ENCODE data around the gene ATG2B. TPM values are rescaled to one million over a fixed set of nuclear protein-coding genes. Genes with fewer than 3 reads are reported as not detected.

Gene ATG2B
- total RNA-seq, 1 experiment from 2014 or later, result 19.4 TPM

DNA sequence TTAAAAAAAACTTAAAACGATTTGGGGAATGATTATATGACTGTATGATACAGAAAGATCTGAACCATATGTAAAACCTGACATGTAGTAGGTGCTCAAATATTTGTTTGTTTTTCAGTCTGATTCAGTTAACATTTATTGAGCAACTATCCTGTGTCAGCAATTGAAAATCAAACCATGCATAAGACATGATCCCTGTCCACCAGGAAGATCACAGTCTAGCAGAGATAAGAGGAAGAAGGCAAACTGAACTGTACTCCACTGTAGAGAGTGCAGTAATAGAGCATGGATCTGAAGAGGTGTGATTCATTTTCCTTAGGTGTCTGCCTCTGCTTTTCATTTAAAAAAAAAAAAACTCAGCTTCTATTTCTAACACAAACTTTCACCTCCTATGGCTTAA is 20.9 kb upstream of the ATG2B start:
- Histone ChIP-seq H3K4me1 (no peaks in the 10 kb centered on the region), H3K36me3 (ENCODE audit: control insufficient read depth, insufficient read depth, low read length) (peaks cover 1% of the 10 kb centered on the region; the same call in 1 of the 2 replicates), H3K4me3 (ENCODE audit: low read depth, low read length) (no peak overlapping the region), H3K27me3 (replicated peaks; ENCODE audit: control insufficient read depth, insufficient read depth, low read length) (no peaks in the 10 kb centered on the region), H3K9me3 (no peaks in the 10 kb centered on the region)
- Mint-ChIP-seq H3K36me3 (ENCODE audit: insufficient read depth, unreplicated experiment) (peaks cover 15% of the 10 kb centered on the region), H3K27ac (ENCODE audit: unreplicated experiment) (no peak overlapping the region), H3K4me1 (ENCODE audit: low read depth, unreplicated experiment) (no peaks in the 10 kb centered on the region), H3K4me3 (ENCODE audit: unreplicated experiment) (no peak overlapping the region), H3K27me3 (ENCODE audit: insufficient read depth, unreplicated experiment) (no peaks in the 10 kb centered on the region), H3K9me3 (ENCODE audit: unreplicated experiment) (no peaks in the 10 kb centered on the region)
- ChIA-PET POLR2A (no interaction called here), CTCF (interaction anchor here (0.6 kb wide), 1 partner anchor 782 kb away, joined by 3 read pairs; no protein-coding TSS in a partner anchor)
- TF ChIP-seq CTCF (IDR thresholded peaks at IDR 0.05; ENCODE audit: insufficient read depth in 1 of 2, low read depth in 1 of 2, low read length in 1 of 2, severe bottlenecking in 1 of 2, unreplicated experiment in 1 of 2), result no peak
- BruUV-seq (replicated peaks), result no TSS peak
- DNase-seq, result no peak
- intact Hi-C loops (cut with micrococcal nuclease; ENCODE audit: unreplicated experiment), result no loop called here

GRCh38 chr14:96383445-96383844 is 20.3 kb upstream of the ATG2B start:
- no TSS peak for BruUV-seq (replicated peaks)
- Mint-ChIP-seq H3K36me3 (ENCODE audit: insufficient read depth, unreplicated experiment) (peaks cover 15% of the 10 kb centered on the region), H3K9me3 (ENCODE audit: unreplicated experiment) (no peaks in the 10 kb centered on the region), H3K4me3 (ENCODE audit: unreplicated experiment) (no peak overlapping the region), H3K4me1 (ENCODE audit: low read depth, unreplicated experiment) (no peaks in the 10 kb centered on the region), H3K27me3 (ENCODE audit: insufficient read depth, unreplicated experiment) (no peaks in the 10 kb centered on the region), H3K27ac (ENCODE audit: unreplicated experiment) (no peak overlapping the region)
- Histone ChIP-seq H3K36me3 (ENCODE audit: control insufficient read depth, insufficient read depth, low read length) (peaks cover 1% of the 10 kb centered on the region; the same call in 1 of the 2 replicates), H3K4me1 (no peaks in the 10 kb centered on the region), H3K27me3 (replicated peaks; ENCODE audit: control insufficient read depth, insufficient read depth, low read length) (no peaks in the 10 kb centered on the region), H3K9me3 (no peaks in the 10 kb centered on the region), H3K4me3 (ENCODE audit: low read depth, low read length) (no peak overlapping the region)
- ChIA-PET POLR2A (no interaction called here), CTCF (no interaction called here)
- intact Hi-C loops (cut with micrococcal nuclease; ENCODE audit: unreplicated experiment), result no loop called here
- TF ChIP-seq CTCF (IDR thresholded peaks at IDR 0.05; ENCODE audit: insufficient read depth in 1 of 2, low read depth in 1 of 2, low read length in 1 of 2, severe bottlenecking in 1 of 2, unreplicated experiment in 1 of 2), result no peak
- no peak for DNase-seq

DNA sequence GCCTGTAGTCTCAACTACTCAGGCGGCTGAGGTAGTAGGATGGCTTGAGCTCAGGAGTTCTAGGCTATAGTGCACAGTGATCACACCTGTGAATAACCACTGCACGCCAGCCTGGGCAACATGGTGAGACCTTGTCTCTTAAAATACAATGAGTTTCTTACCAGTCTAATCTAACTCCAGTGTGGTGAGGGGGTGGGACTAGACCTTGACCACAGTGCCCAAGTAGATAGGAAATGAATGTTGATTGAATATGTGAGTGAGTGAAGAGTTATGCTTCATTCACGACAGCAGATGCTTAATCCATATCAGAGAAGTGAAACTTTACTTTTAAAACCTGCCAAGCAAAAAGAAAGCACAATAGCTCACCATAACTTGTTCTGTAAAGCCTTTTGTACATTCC is 17.6 kb upstream of the ATG2B start:
- POLR2A ChIA-PET, result no interaction called here
- no peaks in the 10 kb centered on the region for H3K27me3 Mint-ChIP-seq (ENCODE audit: insufficient read depth, unreplicated experiment)
- Histone ChIP-seq H3K4me3 (ENCODE audit: low read depth, low read length) (no peak overlapping the region), H3K4me1 (no peaks in the 10 kb centered on the region), H3K9me3 (no peaks in the 10 kb centered on the region), H3K36me3 (ENCODE audit: control insufficient read depth, insufficient read depth, low read length) (peaks cover 1% of the 10 kb centered on the region; the same call in 1 of the 2 replicates), H3K27me3 (replicated peaks; ENCODE audit: control insufficient read depth, insufficient read depth, low read length) (no peaks in the 10 kb centered on the region)
- no peak overlapping the region for H3K27ac Mint-ChIP-seq (ENCODE audit: unreplicated experiment)
- DNase-seq, result no peak
- no peaks in the 10 kb centered on the region for H3K9me3 Mint-ChIP-seq (ENCODE audit: unreplicated experiment)
- TF ChIP-seq CTCF (IDR thresholded peaks at IDR 0.05; ENCODE audit: insufficient read depth in 1 of 2, low read depth in 1 of 2, low read length in 1 of 2, severe bottlenecking in 1 of 2, unreplicated experiment in 1 of 2), result no peak
- H3K36me3 Mint-ChIP-seq (ENCODE audit: insufficient read depth, unreplicated experiment), result peaks cover 15% of the 10 kb centered on the region
- CTCF ChIA-PET, result no interaction called here
- no peak overlapping the region for H3K4me3 Mint-ChIP-seq (ENCODE audit: unreplicated experiment)
- BruUV-seq (replicated peaks), result no TSS peak
- intact Hi-C loops (cut with micrococcal nuclease; ENCODE audit: unreplicated experiment), result no loop called here
- H3K4me1 Mint-ChIP-seq (ENCODE audit: low read depth, unreplicated experiment), result no peaks in the 10 kb centered on the region

All from Caco-2 (cell line).